AG09319 (cell line): ENCODE data around the gene DGKD.
"Not testable (repeated sequence)": the region's sequence is repeated elsewhere in the genome, so short reads cannot be mapped to it uniquely, and the experiment has no call there.

ENCODE experiments used
- DNase-seq: peaks from one replicate; pipeline ENCODE4 v3.0.0-alpha.2; 2010; ENCODE audit warnings: low read depth; ENCODE audit errors: extremely low read depth
- TF ChIP-seq, protein P1 (sequence below): IDR thresholded peaks from 2 replicates; pipeline ENCODE4 v1.5.1; 2011; ENCODE audit warnings: low read depth, mild to moderate bottlenecking, inconsistent platforms, low read length, moderate library complexity

Gene DGKD

DNA sequence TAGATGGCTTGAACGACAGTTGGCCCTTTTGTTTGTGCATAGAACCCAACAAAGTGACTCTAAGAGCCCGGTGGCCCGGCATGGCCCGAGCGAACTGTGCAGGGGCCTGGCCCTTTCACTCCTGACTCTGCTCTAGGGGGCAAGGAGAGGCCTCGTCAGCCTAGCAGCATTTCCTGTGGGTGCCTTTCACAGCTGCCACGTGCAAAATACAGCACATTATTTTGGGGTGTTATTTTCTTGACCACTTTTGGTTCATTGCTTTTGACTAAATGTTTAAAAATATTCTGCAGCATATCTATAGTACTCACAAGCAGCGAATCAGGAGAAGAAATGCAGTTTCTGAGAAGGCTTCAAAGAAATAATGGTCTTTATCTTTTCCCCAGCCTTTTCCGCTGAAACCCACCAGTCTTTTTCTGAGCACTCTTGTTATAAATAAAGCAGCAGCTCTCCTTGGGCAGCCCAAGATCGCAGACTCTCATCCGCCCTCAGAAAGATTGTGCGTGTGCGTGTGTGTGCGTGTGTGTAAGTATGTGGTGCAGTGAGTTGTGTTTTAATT is 31.3 kb downstream of the DGKD start:
- TF ChIP-seq, protein P1, sequence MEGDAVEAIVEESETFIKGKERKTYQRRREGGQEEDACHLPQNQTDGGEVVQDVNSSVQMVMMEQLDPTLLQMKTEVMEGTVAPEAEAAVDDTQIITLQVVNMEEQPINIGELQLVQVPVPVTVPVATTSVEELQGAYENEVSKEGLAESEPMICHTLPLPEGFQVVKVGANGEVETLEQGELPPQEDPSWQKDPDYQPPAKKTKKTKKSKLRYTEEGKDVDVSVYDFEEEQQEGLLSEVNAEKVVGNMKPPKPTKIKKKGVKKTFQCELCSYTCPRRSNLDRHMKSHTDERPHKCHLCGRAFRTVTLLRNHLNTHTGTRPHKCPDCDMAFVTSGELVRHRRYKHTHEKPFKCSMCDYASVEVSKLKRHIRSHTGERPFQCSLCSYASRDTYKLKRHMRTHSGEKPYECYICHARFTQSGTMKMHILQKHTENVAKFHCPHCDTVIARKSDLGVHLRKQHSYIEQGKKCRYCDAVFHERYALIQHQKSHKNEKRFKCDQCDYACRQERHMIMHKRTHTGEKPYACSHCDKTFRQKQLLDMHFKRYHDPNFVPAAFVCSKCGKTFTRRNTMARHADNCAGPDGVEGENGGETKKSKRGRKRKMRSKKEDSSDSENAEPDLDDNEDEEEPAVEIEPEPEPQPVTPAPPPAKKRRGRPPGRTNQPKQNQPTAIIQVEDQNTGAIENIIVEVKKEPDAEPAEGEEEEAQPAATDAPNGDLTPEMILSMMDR: no peak
- DNase-seq: no peak

- no peak for DNase-seq
- TF ChIP-seq, protein P1: no peak
These were observed 32.2 kb downstream of the DGKD start for GRCh38 chr2:233386382-233387041.

- DNase-seq: no peak
- TF ChIP-seq, protein P1: no peak
These were observed 32.9 kb downstream of the DGKD start for GRCh38 chr2:233387225-233387624.

DNA sequence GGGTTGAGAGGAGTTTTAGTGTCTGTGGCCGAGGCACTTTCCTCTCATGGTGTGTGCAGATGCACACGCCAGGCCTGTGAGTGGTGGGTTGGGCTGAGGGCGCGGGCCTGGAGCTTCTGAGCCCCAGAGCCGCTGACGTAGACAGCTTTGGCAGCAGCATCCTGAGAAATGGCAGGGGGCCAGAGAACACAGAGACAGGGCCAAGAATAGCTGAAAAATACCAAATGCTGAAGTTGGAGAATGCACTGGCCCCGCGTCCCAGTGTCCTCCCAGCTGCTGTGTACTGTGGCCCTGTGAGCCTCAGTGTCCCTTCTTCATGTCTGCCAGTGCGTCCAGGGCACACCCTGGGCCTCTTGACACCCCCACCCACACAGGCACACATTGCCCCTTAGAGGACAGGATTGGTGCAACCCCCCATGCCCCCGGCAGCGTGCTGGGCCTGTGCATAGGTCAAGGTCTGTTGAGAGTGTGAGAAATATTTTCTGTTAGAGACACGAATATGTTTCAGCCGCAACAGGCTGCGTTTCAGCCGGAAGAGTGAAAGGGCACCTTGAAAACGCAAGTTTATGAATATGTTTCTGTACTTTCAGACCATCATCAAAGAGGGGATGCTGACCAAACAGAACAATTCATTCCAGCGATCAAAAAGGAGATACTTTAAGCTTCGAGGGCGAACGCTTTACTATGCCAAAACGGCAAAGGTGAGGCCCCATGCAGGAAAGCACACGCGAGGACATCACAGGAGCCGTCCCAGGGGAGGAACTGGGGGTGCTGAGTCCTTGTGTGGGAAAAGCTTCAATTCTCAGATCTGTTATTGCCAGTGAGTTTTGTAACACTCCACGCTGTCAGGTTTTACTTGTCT is 33.6 kb downstream of the DGKD start:
- TF ChIP-seq, protein P1: no peak
- peak; percentile 85 for DNase-seq

GRCh38 chr2:233389601-233390125 is 35.4 kb downstream of the DGKD start:
- TF ChIP-seq, protein P1: no peak
- DNase-seq: no peak

DNA sequence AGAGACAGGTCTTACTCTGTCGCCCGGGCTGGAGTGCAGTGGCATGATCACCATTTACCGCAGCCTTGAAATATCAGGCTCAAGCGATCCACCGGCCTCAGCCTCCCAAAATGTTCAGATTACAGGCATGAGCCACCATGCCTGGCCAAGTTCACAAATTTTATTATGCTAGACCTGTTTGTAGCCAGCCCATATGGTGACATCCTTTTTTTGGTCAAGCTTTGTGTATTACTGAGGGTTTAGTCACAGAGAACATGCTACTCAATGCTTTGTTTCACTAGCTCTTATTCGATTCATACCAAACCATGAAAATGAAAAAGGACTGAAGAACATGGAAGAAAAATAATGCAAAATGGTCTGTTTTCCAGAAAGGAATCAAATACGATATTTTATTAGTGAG is 41.4 kb downstream of the DGKD start:
- no peak for DNase-seq
- TF ChIP-seq, protein P1: no peak

- not testable (repeated sequence) for DNase-seq
These were observed 42.7 kb downstream of the DGKD start for GRCh38 chr2:233396726-233397665.
